PC-3 (cell line): ENCODE results near the gene CACNA1C.

Source experiments
- EZH2 ChIP-seq: fragments of 300-600 bp; sonication (generic); IDR thresholded peaks from one replicate; pipeline ENCODE4 v1.6.1; 2017; ENCODE audit warnings: antibody characterized with exemption, mild to moderate bottlenecking, low read length; ENCODE audit not compliant: unreplicated experiment
- EZH2phosphoT487 ChIP-seq: fragments of 300-600 bp; sonication (generic); IDR thresholded peaks from 2 replicates; pipeline ENCODE4 v1.6.1; 2018; ENCODE audit warnings: mild to moderate bottlenecking, antibody characterized with exemption, low read length, borderline replicate concordance
- TF ChIP-seq, protein P1 (sequence below): fragments of 300-600 bp; sonication (generic); conservative IDR thresholded peaks from 2 replicates; pipeline ENCODE4 v1.5.1; 2017; ENCODE audit warnings: antibody characterized with exemption, low read depth, mild to moderate bottlenecking, low read length

DNA sequence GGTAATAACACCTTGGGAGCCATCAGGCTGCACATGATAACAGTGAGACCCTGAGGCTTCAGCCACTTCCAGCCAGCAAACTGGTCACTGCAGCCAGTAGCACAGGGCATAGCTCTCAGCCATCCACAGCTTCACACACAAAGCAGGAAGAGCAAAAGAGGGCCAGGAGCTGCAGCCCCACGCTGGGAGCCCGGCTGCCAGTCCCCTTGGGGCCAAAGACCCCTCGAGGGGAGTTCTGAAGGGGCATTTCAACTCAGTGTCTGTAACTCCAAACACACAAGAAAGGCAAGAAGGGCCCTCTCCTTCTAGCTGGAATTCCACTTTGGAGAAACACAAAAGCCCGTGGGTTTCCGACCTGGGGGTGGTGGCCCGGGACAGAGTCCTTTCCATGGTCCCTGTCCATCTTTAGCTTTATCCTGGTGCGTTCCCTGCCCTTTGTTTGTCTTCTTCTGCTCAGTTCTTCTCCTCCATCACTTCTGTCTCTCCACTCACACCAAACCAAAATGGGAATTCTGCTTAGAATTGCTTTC is 590.2 kb downstream of the CACNA1C start:
- TF ChIP-seq, protein P1, sequence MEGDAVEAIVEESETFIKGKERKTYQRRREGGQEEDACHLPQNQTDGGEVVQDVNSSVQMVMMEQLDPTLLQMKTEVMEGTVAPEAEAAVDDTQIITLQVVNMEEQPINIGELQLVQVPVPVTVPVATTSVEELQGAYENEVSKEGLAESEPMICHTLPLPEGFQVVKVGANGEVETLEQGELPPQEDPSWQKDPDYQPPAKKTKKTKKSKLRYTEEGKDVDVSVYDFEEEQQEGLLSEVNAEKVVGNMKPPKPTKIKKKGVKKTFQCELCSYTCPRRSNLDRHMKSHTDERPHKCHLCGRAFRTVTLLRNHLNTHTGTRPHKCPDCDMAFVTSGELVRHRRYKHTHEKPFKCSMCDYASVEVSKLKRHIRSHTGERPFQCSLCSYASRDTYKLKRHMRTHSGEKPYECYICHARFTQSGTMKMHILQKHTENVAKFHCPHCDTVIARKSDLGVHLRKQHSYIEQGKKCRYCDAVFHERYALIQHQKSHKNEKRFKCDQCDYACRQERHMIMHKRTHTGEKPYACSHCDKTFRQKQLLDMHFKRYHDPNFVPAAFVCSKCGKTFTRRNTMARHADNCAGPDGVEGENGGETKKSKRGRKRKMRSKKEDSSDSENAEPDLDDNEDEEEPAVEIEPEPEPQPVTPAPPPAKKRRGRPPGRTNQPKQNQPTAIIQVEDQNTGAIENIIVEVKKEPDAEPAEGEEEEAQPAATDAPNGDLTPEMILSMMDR: no peak
- no peak for TF ChIP-seq EZH2phosphoT487
- TF ChIP-seq EZH2: no peak
